A673 (cell line): Measurements from ENCODE around the gene C6orf47.

Experiments
- EZH2 ChIP-seq: fragments of 200-600 bp; sonication (generic); IDR thresholded peaks from 2 replicates; pipeline ENCODE4 v1.6.1; 2017; ENCODE audit warnings: borderline replicate concordance, low read depth, mild to moderate bottlenecking, mixed read lengths, antibody characterized with exemption, low read length; ENCODE audit not compliant: poor library complexity, severe bottlenecking
- TF ChIP-seq, protein P1 (sequence below): fragments of 300-800, 200-600 bp; sonication (generic); conservative IDR thresholded peaks from 2 replicates; pipeline ENCODE4 v1.5.1; 2017; ENCODE audit warnings: low read depth, mild to moderate bottlenecking, antibody characterized with exemption, low read length, moderate library complexity, mixed read lengths

DNA sequence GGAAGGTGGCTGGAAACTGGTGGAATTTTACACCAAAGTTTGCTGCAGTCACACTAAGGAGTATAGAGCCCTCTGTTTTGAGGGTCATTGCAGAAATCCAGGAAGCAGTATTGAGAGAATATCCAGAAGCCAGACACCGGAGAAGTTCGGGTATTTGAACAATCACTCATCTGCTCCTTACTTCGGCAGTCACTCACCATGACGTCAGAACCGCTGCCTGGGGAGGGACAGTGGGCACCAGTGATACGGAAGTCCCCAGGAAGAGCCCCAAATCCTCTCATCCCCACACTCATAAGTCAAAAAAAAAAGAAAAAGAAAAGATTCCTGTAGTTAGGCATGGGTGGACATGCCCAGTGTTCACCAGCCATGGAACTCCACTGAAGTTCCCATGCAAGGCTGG is 16.3 kb upstream of the C6orf47 start:
- TF ChIP-seq, protein P1, sequence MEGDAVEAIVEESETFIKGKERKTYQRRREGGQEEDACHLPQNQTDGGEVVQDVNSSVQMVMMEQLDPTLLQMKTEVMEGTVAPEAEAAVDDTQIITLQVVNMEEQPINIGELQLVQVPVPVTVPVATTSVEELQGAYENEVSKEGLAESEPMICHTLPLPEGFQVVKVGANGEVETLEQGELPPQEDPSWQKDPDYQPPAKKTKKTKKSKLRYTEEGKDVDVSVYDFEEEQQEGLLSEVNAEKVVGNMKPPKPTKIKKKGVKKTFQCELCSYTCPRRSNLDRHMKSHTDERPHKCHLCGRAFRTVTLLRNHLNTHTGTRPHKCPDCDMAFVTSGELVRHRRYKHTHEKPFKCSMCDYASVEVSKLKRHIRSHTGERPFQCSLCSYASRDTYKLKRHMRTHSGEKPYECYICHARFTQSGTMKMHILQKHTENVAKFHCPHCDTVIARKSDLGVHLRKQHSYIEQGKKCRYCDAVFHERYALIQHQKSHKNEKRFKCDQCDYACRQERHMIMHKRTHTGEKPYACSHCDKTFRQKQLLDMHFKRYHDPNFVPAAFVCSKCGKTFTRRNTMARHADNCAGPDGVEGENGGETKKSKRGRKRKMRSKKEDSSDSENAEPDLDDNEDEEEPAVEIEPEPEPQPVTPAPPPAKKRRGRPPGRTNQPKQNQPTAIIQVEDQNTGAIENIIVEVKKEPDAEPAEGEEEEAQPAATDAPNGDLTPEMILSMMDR: no peak
- no peak for TF ChIP-seq EZH2
